HG03354 (cell line): Measurements from ENCODE around the gene DNA2.
"Not testable (repeated sequence)": the region's sequence is repeated elsewhere in the genome, so short reads cannot be mapped to it uniquely, and the experiment has no call there.

Source experiments
- ATAC-seq: cut with Tn5 transposase; IDR thresholded peaks from one replicate; pipeline ENCODE4 v1.9.1; 2021; ENCODE audit warnings: mild to moderate bottlenecking; ENCODE audit not compliant: unreplicated experiment, poor library complexity, severe bottlenecking

DNA2 gene

GRCh38 chr10:68471586-68472408 is at the start of gene DNA2:
Gene DNA2 (minus strand): TSS chr10:68471973. CDS start chr10:68471864, 109 bp downstream.
- ATAC-seq, result peak; percentile 87

- not testable (repeated sequence) for ATAC-seq
These were observed 46.8 kb upstream of the DNA2 start for GRCh38 chr10:68518609-68519008.

GRCh38 chr10:68517188-68517587 is 45.4 kb upstream of the DNA2 start:
- no peak for ATAC-seq

GRCh38 chr10:68516766-68517165 is 45.0 kb upstream of the DNA2 start:
- no peak for ATAC-seq

GRCh38 chr10:68516216-68516615 is 44.4 kb upstream of the DNA2 start:
- not testable (repeated sequence) for ATAC-seq

GRCh38 chr10:68508090-68508489 is 36.3 kb upstream of the DNA2 start:
- ATAC-seq, result no peak

GRCh38 chr10:68506411-68506810 is 34.6 kb upstream of the DNA2 start:
- no peak for ATAC-seq

- ATAC-seq, result no peak
These were observed 31.1 kb upstream of the DNA2 start for GRCh38 chr10:68502846-68503245.

- no peak for ATAC-seq
These were observed 29.9 kb upstream of the DNA2 start for GRCh38 chr10:68501691-68502090.

GRCh38 chr10:68499544-68499943 is 27.8 kb upstream of the DNA2 start:
- ATAC-seq, result no peak

- no peak for ATAC-seq
These were observed 24.3 kb upstream of the DNA2 start for GRCh38 chr10:68496072-68496471.

- no peak for ATAC-seq
These were observed 20.3 kb upstream of the DNA2 start for GRCh38 chr10:68492118-68492517.

- ATAC-seq, result no peak
These were observed 18.1 kb upstream of the DNA2 start for GRCh38 chr10:68489919-68490318.

- ATAC-seq, result no peak
These were observed 2.2 kb upstream of the DNA2 start for GRCh38 chr10:68474021-68474420.

GRCh38 chr10:68471063-68471585 is 649 bp downstream of the DNA2 start:
- peak; percentile 5 for ATAC-seq

GRCh38 chr10:68470300-68470699 is 1.5 kb downstream of the DNA2 start:
- no peak for ATAC-seq

- no peak for ATAC-seq
These were observed 1.9 kb downstream of the DNA2 start for GRCh38 chr10:68469838-68470237.

GRCh38 chr10:68464729-68465128 is 7.0 kb downstream of the DNA2 start:
- not testable (repeated sequence) for ATAC-seq

- no peak for ATAC-seq
These were observed 8.2 kb downstream of the DNA2 start for GRCh38 chr10:68463365-68464093.

GRCh38 chr10:68462536-68462935 is 9.2 kb downstream of the DNA2 start:
- ATAC-seq, result no peak

GRCh38 chr10:68461032-68461431 is 10.7 kb downstream of the DNA2 start:
- no peak for ATAC-seq
